DMS153 treated with DMSO at 0.1 percent for 48 hours (cell line): ENCODE data around the gene WDR45B.

Source experiments
- DNase-seq: peaks from one replicate; lab custom pipeline; 2025; ENCODE audit not compliant: unreplicated experiment; lab: John Stamatoyannopoulos, UW

Gene WDR45B

DNA sequence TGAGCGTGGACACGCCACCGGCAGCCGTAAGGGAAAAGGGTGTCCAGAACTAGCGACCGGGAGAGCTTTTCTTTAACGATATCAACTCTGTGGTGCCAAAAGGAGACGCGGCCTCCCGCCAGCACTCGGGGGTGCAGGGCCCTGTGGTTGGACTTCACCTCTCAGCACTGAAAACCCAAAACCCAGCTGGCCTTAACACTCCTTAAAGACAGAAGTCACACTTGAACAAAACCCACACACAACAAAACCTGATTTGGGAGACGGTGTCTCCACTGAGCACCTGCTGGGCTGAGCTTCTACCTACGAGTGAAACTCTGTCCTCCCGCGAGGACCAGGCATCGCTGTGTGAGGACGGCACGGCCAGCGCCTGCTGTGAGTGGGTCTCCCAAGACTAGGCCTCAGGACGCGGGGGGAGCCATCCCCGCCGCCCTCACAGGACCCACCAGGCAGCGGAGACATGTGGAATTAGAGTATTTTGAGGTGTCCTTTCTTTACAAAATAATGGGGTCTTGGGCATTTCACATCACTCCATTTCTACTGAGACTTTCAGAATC is 46.7 kb downstream of the WDR45B start:
- no peak for DNase-seq

DNA sequence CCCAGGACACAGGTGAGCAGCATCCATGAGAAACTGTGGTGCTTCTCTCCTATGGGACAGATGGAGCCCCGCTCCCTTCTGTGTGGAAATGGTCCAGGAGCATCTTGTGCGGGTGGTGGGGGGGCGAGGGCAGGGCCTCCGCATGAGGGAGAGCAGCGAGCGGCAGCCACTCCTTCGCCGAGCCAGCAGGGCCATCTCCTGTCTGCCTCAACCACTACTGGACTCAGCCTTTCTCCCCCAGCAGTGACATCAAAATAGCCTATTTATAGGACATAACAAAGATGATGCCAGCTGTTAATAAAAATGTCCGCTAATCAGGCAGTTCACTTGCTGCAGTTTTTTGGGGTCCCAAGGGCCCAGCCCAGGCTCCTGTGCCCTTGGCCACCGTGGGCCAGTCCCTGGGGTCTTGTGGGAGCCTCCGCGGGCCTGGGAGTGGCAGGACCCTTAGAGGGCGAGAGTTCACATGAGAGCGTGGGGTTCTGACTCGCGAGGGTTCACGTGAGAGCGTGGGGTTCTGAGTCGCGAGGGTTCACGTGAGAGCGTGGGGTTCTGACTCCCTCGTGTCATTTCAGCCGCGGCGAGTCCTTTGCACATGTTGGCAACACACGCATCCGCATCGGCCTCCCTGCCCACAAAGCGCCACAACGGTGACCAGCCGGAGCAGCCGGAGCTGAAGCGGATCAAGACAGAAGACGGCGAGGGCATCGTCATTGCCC is 47.4 kb downstream of the WDR45B start:
- no peak for DNase-seq

DNA sequence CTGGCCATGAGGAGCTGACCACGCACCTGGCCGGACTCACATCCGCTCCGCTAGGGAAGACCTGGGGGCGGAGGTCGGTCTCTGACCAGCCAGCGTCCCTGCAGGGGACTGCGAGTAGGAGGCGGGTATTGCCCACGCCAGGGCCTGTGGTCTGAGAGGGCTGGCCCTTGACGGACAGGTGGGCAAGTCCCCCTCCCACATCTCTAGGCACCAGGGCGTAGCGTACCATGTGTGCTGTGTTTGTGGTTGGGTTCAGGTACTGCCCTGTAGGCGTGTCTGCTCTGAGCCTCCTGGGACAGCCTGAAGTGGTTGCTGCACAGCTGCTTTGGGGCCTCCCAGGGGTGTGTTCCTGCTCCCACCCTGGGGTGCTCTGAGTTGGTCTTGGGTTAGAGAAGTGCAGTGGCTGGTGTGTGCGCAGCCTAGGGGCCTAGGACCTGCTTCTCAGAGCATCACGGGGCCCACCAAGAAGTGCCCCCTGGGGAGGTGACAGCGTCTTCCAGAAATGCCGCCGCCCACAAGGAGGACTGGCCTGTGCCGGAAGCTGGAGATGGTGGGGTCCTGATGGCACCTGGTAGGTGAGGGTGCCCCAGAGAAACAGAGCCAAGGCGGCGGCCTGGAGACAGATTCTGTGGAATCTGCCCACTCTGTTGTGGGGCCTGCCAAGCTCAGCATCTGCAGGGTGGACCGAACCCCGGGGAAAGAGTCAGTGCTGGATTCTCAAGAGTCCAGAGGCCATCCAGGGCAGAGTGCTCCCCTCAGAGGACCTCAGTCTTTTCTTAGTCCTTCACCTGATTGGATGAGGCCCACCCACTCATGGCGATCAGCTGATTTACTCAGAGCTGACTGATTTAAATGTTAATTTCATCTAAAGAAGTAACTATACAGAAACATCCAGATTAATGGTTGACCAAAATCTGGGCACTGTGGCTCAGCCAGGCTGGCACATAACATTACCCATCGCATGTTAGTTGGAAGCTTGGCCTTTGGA is 48.3 kb downstream of the WDR45B start:
- DNase-seq, result no peak

DNA sequence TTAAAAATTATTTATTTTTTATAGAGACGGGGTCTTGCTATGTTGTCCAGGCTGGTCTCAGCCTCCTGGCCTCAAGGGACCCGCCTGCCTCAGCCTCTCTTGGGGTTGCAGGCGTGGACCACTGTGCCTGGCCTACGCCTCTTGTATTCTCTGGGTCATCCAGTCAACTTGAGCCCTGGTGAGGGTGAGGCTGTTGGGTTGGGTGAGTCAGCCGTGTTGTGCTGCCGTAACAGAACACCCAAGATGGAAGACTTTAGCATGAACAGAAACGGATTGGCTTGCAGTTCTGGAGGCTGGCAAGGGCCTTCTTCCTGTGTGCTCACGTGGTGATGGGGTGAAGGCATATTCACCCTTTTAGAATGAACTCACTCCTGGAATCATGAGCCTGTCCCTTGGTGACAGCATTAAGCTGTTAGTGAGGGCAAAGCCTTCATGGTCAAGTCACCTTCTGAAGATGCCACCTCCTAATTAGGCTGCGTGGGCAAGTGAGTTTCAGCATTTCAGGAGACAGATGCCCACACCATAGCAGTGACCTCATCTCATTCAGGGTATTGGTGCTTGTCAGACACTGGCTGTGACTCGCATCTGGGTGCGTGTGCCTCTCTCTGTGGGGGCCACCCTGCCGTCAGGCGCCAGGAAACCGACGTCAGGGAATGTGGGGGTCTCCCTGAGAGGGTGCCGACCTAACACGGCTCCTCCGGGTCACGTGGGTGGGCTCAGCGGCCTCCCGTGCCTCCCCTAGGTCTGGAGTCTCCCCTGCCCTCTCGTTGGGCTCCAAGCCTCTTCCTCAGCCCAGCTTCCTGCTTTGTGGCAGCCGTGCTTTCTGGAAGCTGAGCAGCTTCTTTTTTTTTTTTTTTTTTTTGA is 49.8 kb downstream of the WDR45B start:
- no peak for DNase-seq

DNA sequence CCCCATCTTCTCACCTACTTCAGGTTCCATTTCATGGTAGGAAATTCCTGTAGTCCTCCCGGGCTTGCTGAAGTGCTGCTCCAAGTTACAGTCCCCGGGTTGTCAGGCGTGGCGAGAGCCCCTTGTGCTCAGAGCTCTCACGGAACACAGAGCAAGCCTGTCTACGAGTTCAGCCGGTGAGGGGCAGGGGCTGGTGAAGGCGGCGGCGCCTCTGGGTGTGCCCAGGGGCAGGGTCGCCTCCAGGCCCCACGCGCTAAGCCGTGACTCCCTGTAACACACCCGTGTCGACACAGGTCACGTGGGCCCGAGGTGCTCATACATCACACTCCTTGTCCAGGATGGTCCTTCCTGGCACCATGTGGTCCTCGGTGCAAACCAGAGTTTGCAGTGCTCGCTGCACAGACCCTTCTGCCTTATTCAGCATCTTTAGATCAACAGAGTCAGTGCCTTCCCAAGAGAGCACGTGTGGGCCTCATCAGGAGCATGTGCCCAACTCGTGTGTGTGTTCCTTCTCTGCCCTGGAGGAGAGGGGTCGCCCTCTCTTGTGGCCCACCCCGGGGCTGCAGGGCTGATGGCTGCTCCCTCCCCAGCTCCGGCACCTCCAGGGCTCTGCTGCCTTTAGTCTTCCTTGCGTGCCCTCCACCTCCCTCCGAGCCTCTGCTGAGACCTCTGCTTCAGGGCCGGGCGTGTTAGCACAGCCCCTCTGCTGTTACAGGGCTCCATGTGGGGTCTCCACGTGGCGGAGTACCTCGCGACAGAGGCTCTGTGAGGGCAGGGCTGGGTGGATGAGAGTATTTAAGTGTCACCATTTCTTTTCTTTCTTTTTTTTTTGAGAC is 51.2 kb downstream of the WDR45B start:
- no peak for DNase-seq

DNA sequence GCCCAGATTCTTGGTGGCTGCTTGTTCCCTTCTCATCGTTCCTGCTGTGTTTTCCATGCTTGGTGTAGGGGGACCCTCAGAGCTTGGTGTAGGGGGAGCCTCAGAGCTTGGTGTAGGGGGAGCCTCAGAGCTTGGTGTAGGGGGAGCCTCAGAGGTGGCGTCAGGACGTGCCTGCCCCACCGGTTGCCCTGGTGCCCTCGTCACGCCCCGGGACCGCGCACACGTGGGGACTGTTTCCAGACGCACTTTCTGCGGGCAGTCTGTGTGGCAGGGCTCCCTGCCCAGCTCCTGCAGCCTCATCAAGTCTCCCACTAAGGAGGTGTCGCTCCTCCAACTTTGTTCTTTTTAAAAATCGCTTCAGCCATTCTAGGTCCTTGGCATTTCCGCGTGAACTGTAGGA is 51.9 kb downstream of the WDR45B start:
- no peak for DNase-seq

DNA sequence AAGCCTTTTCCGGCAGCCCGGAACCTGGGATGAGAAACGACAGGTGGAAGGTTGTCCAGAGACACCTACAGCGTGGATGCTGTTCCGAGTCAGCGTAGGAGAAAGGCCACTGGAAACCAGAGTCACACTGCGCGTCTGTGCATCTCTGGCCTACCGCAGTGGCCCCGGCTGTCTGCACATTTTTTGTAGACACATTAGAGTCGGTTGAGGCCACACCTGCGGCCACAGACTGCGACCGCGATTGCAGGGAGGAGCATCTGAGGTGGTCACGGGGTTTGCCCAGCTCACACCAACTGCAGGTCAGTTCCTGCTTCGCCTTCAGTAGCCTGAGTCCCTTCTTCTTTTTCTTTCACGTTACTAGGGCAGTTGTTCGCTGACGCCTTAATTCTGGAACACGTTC is 52.4 kb downstream of the WDR45B start:
- no peak for DNase-seq

DNA sequence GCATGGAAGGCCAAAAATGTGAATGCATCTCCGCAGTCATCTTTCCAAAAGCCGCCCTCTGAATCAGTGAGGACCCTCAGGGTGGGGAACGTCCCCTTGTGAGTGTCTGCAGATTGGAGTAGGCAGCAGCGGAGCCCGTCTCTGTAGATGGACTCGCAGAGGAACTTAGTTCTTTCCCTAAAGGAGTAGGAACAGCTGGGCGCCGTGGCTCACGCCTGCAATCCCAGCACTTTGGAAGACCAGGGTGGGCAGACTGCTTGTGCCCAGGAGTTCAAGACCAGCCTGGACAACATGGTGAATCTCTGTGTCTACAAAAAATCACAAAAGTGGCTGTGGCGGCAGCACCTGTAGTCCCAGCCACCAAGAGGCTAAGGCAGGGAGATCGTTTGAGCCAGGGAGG is 53.7 kb downstream of the WDR45B start:
- no peak for DNase-seq

DNA sequence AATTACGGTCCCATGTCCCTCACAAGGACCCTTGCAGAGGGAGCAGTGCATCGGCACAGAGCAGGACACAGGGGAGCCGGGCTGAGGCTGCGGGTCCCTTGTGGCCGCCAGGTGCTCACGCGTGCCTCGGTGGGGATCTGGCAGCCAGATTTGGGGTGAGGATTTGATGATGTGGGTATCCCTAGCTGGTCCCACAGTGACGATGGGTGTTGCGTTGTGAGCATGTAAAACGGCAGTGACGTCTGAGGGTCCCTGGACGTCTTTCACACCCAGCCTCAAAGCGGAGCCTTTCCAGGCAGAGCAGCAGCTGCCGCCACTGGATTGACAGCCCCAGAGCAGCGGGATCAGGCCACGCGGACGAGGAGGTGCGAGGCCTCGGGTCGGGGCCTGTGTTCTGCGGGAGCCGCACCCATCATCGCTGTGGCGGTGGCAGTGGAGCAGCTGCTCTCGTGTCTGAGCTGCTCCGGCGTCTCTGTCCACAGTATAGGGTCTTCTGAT is 54.6 kb downstream of the WDR45B start:
- no peak for DNase-seq

DNA sequence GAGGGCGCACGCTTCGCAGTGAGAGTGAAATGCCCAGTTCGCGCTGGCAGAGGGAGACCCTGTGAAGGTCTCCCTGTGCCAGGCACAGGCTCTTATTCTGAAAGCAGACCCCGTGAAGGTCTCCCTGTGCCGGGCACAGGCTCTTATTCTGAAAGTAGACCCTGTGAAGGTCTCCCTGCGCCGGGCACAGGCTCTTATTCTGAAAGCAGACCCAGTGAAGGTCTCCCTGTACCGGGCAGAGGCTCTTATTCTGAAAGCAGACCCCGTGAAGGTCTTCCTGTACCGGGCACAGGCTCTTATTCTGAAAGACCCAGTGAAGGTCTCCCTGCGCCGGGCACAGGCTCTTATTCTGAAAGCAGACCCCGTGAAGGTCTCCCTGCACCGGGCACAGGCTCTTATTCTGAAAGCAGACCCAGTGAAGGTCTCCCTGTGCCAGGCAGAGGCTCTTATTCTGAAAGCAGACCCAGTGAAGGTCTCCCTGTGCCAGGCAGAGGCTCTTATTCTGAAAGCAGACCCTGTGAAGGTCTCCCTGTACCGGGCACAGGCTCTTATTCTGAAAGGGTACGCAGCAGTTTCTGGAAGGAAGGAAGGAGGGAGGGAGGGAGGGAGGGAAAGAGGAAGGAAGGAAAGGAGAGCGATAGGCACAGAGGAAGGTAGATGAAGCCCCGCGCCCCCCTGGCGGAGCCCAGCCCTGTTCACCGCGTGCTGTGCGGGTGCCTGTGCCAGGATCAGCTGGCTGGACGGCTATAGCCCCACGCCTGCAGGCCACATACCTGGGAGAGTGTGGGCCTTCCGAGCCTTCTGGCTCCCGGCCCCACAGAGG is 55.3 kb downstream of the WDR45B start:
- peak; percentile 65 for DNase-seq

DNA sequence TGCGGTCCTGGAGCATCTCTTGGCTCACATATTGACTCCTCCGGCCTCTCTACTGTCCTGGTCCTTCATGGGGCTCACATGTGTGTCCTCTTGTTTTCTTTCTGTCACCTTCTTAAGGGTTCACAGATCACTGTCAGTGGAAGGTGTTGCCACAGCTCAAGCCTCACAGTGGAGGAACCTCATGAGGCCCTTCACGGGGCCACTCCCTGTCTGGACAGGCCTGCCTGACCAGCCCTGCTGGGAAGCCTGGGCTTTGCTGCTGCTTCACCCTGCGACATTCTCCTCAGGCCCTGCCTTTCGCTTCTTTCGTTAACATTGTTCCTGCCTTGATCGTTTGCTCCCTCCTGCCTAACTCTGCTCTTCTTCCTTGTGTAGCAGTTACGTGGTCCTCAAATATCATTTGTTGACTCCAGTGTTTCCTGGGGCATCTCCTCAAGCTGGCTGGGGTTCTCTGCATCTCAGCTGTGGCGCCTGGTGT is 55.9 kb downstream of the WDR45B start:
- no peak for DNase-seq

DNA sequence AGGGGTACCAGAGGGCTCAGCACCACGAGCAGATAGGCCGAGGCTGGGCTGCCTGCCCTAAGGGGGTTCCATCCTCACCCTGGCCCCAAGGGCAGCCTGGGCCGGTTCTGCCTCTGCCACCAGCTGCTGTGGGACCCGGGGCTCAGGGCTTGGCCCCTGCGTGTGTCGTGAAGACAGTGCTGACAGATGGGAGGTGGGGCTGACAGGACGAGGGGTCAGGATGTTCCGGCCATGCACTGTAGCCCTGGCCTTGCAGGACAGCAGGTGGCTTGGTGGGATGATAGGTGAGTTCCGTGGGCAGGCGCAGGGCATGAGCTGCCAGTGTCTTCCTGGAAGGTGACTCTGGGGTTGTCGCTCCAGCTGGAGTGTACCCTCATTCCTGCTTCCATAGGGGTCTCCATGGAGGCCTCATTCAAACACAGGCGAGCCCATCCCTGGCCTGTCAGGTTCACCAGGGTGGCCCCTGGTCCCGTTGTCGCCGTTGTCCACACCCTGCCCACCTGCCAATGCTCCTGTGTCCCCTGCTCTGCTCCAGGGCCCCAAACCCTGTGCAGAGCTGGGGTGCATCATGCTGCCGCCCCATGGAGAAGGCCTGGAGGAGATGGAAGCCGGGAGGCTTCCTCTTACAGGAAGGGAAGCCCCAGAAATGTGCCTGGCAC is 57.2 kb downstream of the WDR45B start:
- DNase-seq, result no peak

DNA sequence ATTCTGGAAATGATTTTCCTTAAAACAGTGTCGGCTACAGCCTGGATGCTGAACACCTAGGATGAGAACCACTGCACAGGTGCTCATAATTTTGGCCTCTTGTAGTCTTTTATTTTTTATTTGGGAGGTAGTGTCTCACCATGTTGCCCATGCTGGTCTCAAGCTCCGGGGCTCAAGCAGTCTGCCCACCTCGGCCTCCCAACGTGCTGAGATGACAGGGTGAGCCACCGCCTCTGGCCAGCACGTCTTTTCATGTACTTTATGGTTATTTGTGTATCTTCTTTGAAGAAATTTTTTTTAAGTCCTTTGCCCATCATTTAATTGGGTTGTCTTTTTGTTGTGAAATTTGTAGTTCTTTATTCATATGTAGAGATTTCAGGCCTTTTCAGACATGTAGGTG is 58.0 kb downstream of the WDR45B start:
- DNase-seq, result no peak

DNA sequence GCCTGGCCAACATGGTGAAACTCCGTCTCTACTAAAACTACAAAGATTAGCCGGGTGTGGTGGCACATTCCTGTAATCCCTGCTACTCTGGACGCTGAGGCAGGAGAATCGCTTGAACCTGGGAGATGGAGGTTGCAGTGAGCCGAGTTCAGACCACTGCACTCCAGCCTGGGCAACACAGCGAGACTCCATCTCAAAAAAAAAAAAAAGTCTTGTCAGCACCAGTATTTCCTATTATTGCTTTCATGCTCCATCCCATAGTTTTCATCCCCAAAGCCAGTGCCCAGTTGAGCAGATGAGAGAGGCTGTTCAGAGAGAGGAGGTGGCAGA is 58.4 kb downstream of the WDR45B start:
- DNase-seq, result no peak

DNA sequence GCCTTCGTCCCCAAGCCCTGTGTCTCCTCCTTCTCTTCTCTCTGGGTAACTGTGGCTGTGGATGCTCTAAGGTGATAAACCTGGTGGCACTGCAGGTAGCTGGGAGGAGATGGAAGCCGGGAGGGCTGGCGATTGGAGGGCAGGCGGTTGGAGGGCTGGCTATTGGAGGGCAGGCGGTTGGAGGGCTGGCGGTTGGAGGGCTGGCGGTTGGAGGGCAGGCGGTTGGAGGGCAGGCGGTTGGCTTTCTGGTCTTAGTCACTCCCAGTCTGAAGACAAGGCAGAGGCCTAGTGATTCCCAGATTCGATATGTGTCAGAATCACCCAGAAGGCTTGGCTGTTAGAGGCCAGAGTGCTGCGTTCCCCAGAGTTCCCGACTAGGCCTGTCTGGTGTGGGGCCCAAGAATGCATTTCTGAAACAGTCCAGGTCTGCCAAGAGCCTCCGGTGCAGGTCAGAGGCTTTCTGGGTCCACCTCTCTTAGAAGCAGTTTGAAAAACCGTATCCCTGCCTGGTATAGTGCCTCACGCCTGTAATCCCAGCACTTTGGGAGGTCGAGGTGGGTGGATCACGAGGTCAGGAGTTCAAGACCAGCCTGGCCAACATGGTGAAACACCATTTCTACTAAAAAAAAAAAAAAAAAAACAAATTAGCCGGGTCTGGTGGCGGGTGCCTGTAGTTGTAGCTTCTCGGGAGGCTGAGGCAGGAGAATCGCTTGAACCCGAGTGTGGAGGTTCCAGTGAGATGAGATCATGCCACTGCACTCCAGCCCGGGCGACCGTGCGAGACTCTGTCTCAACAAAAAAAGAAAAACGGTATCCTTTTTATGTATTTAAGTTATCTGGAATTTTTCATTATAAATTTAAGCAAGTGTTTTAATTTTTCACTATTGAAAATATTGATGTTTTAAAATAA is 59.7 kb downstream of the WDR45B start:
- no peak for DNase-seq

DNA sequence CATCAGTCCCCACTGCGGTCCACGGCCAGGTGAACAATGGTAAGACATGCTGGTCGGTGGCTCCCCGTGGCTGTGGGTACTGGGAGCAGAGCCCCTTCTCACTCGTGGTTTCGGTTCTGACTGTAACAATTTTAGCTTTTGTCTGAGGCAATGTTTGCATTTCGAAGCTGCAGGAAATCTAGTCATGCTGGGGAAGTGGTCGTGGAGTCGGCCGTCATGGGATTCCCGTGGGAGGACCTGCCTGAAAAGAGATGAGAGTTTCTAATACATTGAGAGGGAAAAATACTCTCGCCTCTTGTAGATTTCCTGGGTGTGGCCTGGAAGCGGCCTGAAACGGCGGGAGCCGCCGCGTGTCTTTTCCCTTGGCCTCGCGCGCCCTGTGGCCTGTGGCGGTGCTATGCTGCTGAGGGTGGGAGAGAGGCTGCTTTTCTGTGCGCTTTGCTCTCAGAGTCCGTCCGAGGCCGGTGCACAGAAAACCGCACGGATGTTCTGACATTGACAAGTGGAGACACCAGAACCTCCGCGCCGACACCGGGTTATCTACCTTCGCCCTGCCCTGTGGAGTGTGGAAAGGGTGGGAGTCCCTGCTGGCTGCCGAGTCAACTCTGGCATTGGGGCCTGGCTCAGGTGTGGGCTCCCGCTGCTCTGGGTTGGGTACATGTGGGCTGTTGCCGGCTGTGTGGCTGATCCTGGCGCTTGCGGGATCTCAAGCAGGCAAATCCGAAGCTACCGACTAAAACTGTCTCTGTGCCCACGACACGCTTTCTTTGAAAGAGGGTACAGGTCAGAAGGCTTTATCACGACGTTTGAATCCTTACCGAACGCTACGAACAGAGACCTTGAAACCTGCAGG is 60.8 kb downstream of the WDR45B start:
- DNase-seq, result no peak
